ENCODE measurements around the gene GNB3. TPM values are rescaled to one million over a fixed set of nuclear protein-coding genes. Genes with fewer than 3 reads are reported as not detected.
"Not testable (repeated sequence)": the region's sequence is repeated elsewhere in the genome, so short reads cannot be mapped to it uniquely, and the experiment has no call there.

The GNB3 gene
- total and polyA plus RNA-seq, 8 donors: 0.89 to 12.6 (median 1.8) TPM

- DNase-seq: no peak
- WGBS, 2 donors: 94 to 96% methylated on average over 5 of the region's 5 CpGs
These were observed 42.5 kb downstream of the GNB3 start for GRCh38 chr12:6883252-6883651.

GRCh38 chr12:6883683-6884082 lies 43.0 kb downstream of the GNB3 start:
- ATAC-seq: no peak
- intact Hi-C loops (cut with DNase I): no loop called here
- peaks cover 0 to 4% (median 0%) of the 10 kb centered on the region in 3 donors for H3K4me1 ChIP-seq
- 89 to 95% methylated on average over 11 of the region's 11 CpGs for WGBS, 2 donors
- H3K9me3 ChIP-seq: no peaks in the 10 kb centered on the region
- no peak for FAIRE-seq
- no peak for DNase-seq
- no peak for TF ChIP-seq CTCF (IDR thresholded peaks at IDR 0.05)
- H3K4me3 ChIP-seq: no peak overlapping the region
- no peaks in the 10 kb centered on the region for H3K27me3 ChIP-seq
- H3K36me3 ChIP-seq: no peaks in the 10 kb centered on the region
- H3K27ac ChIP-seq: no peak overlapping the region

More at GRCh38 chr12:6883252-6883651, 42.5 kb downstream of the GNB3 start:
- no peak for TF ChIP-seq CTCF (IDR thresholded peaks at IDR 0.05)
- Histone ChIP-seq H3K36me3 (no peaks in the 10 kb centered on the region), H3K9me3 (no peaks in the 10 kb centered on the region), H3K27me3 (no peaks in the 10 kb centered on the region), H3K27ac (no peak overlapping the region), H3K4me1 (peaks cover 0 to 4% (median 0%) of the 10 kb centered on the region in 3 donors), H3K4me3 (no peak overlapping the region)
- ATAC-seq (no peak), FAIRE-seq (no peak)
- intact Hi-C loops (cut with DNase I): no loop called here

- WGBS, 2 donors: 80 to 81% methylated on average over 22 of the region's 22 CpGs
- DNase-seq (no peak), ATAC-seq (no peak), FAIRE-seq (no peak)
- Histone ChIP-seq H3K36me3 (no peaks in the 10 kb centered on the region), H3K4me3 (no peak overlapping the region), H3K27ac (no peak overlapping the region), H3K27me3 (no peaks in the 10 kb centered on the region), H3K9me3 (no peaks in the 10 kb centered on the region), H3K4me1 (peaks cover 0 to 4% (median 0%) of the 10 kb centered on the region in 3 donors)
- TF ChIP-seq CTCF (IDR thresholded peaks at IDR 0.05): no peak
- intact Hi-C loops (cut with DNase I): no loop called here
These were observed 43.8 kb downstream of the GNB3 start for GRCh38 chr12:6884539-6884938.

- H3K27ac ChIP-seq; DNase-seq; H3K9me3 ChIP-seq; H3K4me3 ChIP-seq; ATAC-seq; H3K4me1 ChIP-seq; H3K27me3 ChIP-seq; intact Hi-C loops (cut with DNase I); FAIRE-seq; H3K36me3 ChIP-seq: not testable (repeated sequence)
- WGBS, 2 donors: 59 to 68% methylated on average over 11 to 12 of the region's 15 CpGs
These were observed 45.7 kb downstream of the GNB3 start for GRCh38 chr12:6886206-6886999.

- FAIRE-seq: no peak
- intact Hi-C loops (cut with DNase I): no loop called here
- H3K27ac ChIP-seq: no peak overlapping the region
- ATAC-seq: no peak
- no peaks in the 10 kb centered on the region for H3K36me3 ChIP-seq
- no peak overlapping the region for H3K4me3 ChIP-seq
- no peaks in the 10 kb centered on the region for H3K27me3 ChIP-seq
- no peak for TF ChIP-seq CTCF (IDR thresholded peaks at IDR 0.05)
- 76 to 84% methylated on average over 8 of the region's 8 CpGs for WGBS, 2 donors
- no peaks in the 10 kb centered on the region for H3K9me3 ChIP-seq
- DNase-seq: no peak
- H3K4me1 ChIP-seq: no peaks in the 10 kb centered on the region
These were observed 46.7 kb downstream of the GNB3 start for GRCh38 chr12:6887460-6887859.

Measured in pancreas (tissue), 10 donors.